Upper lobe of left lung (tissue), 6 donors: ENCODE measurements around the gene EYA4. TPM values are rescaled to one million over a fixed set of nuclear protein-coding genes. Genes with fewer than 3 reads are reported as not detected.
A peak's percentile ranks its signal among the peaks of the same experiment; 100 is the strongest.

Experiments used
- ATAC-seq, 2 donors: fragments of 200-7000 bp; cut with Tn5 transposase; one replicate each; pipeline ENCODE4 v1.9.1; 2022; ENCODE audit warnings: mild to moderate bottlenecking in 2 of 2, moderate library complexity in 2 of 2; ENCODE audit not compliant: low FRiP score in 2 of 2
- DNase-seq, 2 donors: peaks; one replicate each; pipeline ENCODE4 v3.0.0-alpha.2; 2019 to 2020
- H3K27ac ChIP-seq, 4 donors: fragments of 200-600 bp; sonication (generic); one replicate each; pipeline ENCODE4 v1.5.1; 2016 to 2019
- H3K27me3 ChIP-seq, 4 donors: fragments of 200-600 bp; sonication (generic); one replicate each; pipeline ENCODE4 v1.5.1; 2017 to 2019
- H3K36me3 ChIP-seq, 4 donors: fragments of 200-600 bp; sonication (generic); one replicate each; pipeline ENCODE4 v1.5.1; 2016 to 2019
- H3K4me1 ChIP-seq, 4 donors: fragments of 200-600 bp; sonication (generic); one replicate each; pipeline ENCODE4 v1.5.1; 2018 to 2019
- H3K4me3 ChIP-seq, 4 donors: fragments of 200-600 bp; sonication (generic); one replicate each; pipeline ENCODE4 v1.5.1; 2017 to 2019; ENCODE audit warnings: mild to moderate bottlenecking in 2 of 4, moderate library complexity in 1 of 4
- H3K9me3 ChIP-seq, 4 donors: fragments of 200-600 bp; sonication (generic); one replicate each; pipeline ENCODE4 v1.5.1; 2018 to 2019
- EP300 ChIP-seq, 4 donors: sonication (generic); formaldehyde crosslinking; IDR thresholded peaks; one replicate each; pipeline ENCODE4 v1.5.1; 2017; ENCODE audit warnings: antibody characterized with exemption in 4 of 4, control low read depth in 2 of 4
- POLR2A ChIP-seq, 4 donors: fragments of 450-650 bp; IDR thresholded peaks; one replicate each; pipeline ENCODE4 v1.5.1; 2016 to 2017; ENCODE audit warnings: antibody characterized with exemption in 4 of 4, mild to moderate bottlenecking in 2 of 4
- POLR2AphosphoS5 ChIP-seq, 2 donors: sonication (generic); formaldehyde crosslinking; IDR thresholded peaks; one replicate each; pipeline ENCODE4 v1.5.1; 2017; ENCODE audit warnings: antibody characterized with exemption in 2 of 2
- WGBS, 2 donors: methylation state at CpG; one replicate each; pipeline ENCODE4 v1.1.5; 2017 to 2018; 5-methylcytosine and 5-hydroxymethylcytosine counted together
- total RNA-seq, 6 donors: library from RNA; depleted of rRNA in 4 of 6; stranded (reverse); fragments of >200 nt in 4 of 6; gene quantifications; one replicate each; pipeline versions ENCODE4 v1.1.0 to v1.2.1, GENCODE V29; 2016 to 2021
- TF ChIP-seq, protein P1 (sequence below), 6 experiments: fragments of 450-650 bp in 4 of 6; fragments of 200-600 bp in 2 of 6; sonication (generic) in 2 of 6; IDR thresholded peaks; one replicate each; pipeline ENCODE4 v1.5.1; 2016 to 2019; ENCODE audit warnings: antibody characterized with exemption in 6 of 6
- donor health status: DM: no; HTN: no; CAD: no; lungs with moderate emphysema.
- donor health status: DM: no; HTN: yes; CAD: no; lungs with severe emphysema.

EYA4 gene
- total RNA-seq, 6 donors from 2014 or later: 1.0 to 8.9 (median 4.2) TPM

DNA sequence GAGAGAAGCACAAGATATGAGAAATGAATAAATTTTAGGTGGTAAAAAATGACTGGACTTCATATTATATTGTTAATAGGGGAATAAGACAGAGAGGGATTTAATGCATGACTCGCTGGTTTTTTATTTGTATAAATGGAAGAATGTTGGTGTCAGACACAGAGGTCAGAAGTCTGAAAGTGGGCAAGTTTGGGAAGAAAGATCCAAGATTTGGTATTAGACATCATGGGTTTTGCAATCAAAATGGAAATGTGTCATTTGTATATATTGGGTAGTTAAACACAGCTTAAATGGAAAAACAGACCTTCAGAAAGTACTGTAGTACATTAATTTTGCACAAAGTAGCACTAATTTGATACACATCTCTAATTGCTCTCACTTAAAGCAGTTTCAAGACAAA is 96.2 kb downstream of the EYA4 start:
- TF ChIP-seq POLR2AphosphoS5 (IDR thresholded peaks at IDR 0.05) (no peak), POLR2A (IDR thresholded peaks at IDR 0.05) (no peak), EP300 (IDR thresholded peaks at IDR 0.05) (no peak)
- TF ChIP-seq, protein P1, sequence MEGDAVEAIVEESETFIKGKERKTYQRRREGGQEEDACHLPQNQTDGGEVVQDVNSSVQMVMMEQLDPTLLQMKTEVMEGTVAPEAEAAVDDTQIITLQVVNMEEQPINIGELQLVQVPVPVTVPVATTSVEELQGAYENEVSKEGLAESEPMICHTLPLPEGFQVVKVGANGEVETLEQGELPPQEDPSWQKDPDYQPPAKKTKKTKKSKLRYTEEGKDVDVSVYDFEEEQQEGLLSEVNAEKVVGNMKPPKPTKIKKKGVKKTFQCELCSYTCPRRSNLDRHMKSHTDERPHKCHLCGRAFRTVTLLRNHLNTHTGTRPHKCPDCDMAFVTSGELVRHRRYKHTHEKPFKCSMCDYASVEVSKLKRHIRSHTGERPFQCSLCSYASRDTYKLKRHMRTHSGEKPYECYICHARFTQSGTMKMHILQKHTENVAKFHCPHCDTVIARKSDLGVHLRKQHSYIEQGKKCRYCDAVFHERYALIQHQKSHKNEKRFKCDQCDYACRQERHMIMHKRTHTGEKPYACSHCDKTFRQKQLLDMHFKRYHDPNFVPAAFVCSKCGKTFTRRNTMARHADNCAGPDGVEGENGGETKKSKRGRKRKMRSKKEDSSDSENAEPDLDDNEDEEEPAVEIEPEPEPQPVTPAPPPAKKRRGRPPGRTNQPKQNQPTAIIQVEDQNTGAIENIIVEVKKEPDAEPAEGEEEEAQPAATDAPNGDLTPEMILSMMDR (IDR thresholded peaks at IDR 0.05): no peak
- Histone ChIP-seq H3K36me3 (no peaks in the 10 kb centered on the region), H3K27me3 (no peaks in the 10 kb centered on the region), H3K27ac (no peak overlapping the region), H3K4me1 (peaks cover 0 to 10% (median 2%) of the 10 kb centered on the region in 4 donors), H3K4me3 (no peak overlapping the region), H3K9me3 (no peaks in the 10 kb centered on the region)
- DNase-seq: no peak
- no peak for ATAC-seq
- 76 to 84% methylated on average over 1 of the region's 1 CpG for WGBS, 2 donors

DNA sequence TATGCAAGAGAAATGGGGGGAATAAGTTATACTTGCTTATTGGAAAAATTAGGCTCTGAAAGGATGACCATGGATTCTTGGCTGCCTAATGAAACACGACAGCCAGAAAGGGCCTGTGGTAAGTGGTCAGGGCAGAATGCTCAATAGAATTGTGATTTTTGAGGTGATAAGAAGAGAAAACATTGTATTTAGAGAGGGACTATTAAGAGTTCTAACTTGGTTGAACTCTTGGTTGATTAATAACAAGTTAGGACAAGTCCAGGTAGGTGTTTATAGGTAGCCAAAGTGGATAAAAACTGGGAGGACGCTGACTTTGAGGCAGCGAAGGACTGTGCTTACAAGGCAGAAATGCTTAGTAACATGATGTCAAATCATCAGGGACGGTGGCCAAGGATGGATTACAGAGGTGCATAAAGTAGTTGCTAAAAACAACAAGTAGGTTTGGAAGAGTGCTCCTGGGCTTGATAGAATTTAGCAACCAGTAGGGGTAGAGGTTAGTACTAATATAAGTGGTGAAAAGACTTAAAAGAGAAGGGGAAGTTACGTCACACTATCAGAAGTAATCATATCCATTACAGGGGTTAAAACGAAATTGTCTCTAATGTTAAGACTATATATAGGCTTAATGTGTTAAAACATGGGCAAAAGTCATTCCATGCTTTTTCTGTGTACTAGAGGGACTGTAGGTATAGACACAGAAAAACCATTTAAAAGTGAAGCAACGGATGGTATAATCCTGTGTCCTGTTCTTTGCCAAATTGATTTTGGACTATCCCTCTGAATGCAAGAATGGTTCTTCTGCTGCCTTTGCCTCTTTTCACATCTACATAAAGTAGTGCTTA is 98.6 kb downstream of the EYA4 start:
- DNase-seq: no peak
- H3K9me3 ChIP-seq: no peaks in the 10 kb centered on the region
- no peaks in the 10 kb centered on the region for H3K36me3 ChIP-seq
- H3K27me3 ChIP-seq: no peaks in the 10 kb centered on the region
- TF ChIP-seq EP300 (IDR thresholded peaks at IDR 0.05) (no peak), POLR2AphosphoS5 (IDR thresholded peaks at IDR 0.05) (no peak), POLR2A (IDR thresholded peaks at IDR 0.05) (no peak)
- TF ChIP-seq, protein P1 (IDR thresholded peaks at IDR 0.05): no peak
- no peak for ATAC-seq
- H3K27ac ChIP-seq: no peak overlapping the region
- no peak overlapping the region for H3K4me3 ChIP-seq
- peaks cover 0 to 10% (median 2%) of the 10 kb centered on the region in 4 donors for H3K4me1 ChIP-seq
- WGBS, 2 donors: 85% methylated on average over 7 of the region's 7 CpGs

- Histone ChIP-seq H3K4me1 (peaks cover 0 to 10% (median 2%) of the 10 kb centered on the region in 4 donors), H3K9me3 (no peaks in the 10 kb centered on the region), H3K27me3 (no peaks in the 10 kb centered on the region), H3K27ac (no peak overlapping the region), H3K4me3 (no peak overlapping the region), H3K36me3 (no peaks in the 10 kb centered on the region)
- TF ChIP-seq POLR2AphosphoS5 (IDR thresholded peaks at IDR 0.05) (no peak), POLR2A (IDR thresholded peaks at IDR 0.05) (no peak), EP300 (IDR thresholded peaks at IDR 0.05) (no peak)
- TF ChIP-seq, protein P1 (IDR thresholded peaks at IDR 0.05): no peak
- peak; percentile 11 to 88 for ATAC-seq
- no peak for DNase-seq
- 60 to 67% methylated on average over 3 of the region's 3 CpGs for WGBS, 2 donors
Measured at GRCh38 chr6:133340557-133340956, 99.4 kb downstream of the EYA4 start.

DNA sequence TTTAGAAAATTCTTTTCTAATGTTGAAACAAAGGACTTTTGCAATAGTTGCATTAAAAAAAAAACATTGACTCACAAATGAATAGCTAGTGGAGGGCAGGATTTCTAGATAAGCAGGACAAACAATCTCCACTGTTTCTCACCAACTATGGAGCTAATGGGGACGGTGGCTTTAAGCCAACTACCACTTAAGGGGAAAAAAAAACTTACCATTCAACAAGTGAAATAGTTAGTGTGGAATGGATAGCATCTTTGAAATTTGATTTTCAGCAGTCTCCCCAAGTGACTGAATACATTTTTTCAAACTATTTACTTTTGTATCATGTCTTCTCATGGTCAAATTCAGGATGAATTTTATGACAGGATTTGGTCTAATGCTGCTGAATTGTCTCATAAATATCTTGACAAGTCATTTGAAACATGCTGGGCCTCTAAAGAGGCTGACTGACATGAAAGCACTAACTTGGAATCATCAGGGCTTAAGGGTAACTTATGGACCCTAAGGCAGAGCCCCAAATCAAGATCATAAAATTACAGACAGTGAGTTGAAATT is 100.5 kb downstream of the EYA4 start:
- DNase-seq: no peak
- H3K27ac ChIP-seq: peak overlapping the region in 1 of 4 donors; percentile 2

More for the DNA sequence above, 100.5 kb downstream of the EYA4 start:
- Histone ChIP-seq H3K4me3 (no peak overlapping the region), H3K9me3 (no peaks in the 10 kb centered on the region), H3K4me1 (peaks cover 0 to 10% (median 2%) of the 10 kb centered on the region in 4 donors), H3K27me3 (no peaks in the 10 kb centered on the region), H3K36me3 (no peaks in the 10 kb centered on the region)
- ATAC-seq: peak in 1 of 2 donors; percentile 23
- no peak for TF ChIP-seq POLR2AphosphoS5 (IDR thresholded peaks at IDR 0.05)
- no peak for TF ChIP-seq EP300 (IDR thresholded peaks at IDR 0.05)
- no peak for TF ChIP-seq POLR2A (IDR thresholded peaks at IDR 0.05)
- TF ChIP-seq, protein P1 (IDR thresholded peaks at IDR 0.05): no peak
- WGBS, 2 donors: 11 to 32% methylated on average over 1 of the region's 1 CpG
